Measurements from ENCODE around the gene EPHB1. TPM values are rescaled to one million over a fixed set of nuclear protein-coding genes. Genes with fewer than 3 reads are reported as not detected.

EPHB1 gene
- total and polyA plus RNA-seq, 8 donors, result 0.02 to 1.4 (median 0.43) TPM

- no peak overlapping the region for H3K27ac ChIP-seq
- ATAC-seq, result no peak
- no peak overlapping the region for H3K4me3 ChIP-seq
- no peaks in the 10 kb centered on the region for H3K4me1 ChIP-seq
- intact Hi-C loops (cut with DNase I), result no loop called here
- H3K36me3 ChIP-seq, result no peaks in the 10 kb centered on the region
- FAIRE-seq, result no peak
- no peaks in the 10 kb centered on the region for H3K9me3 ChIP-seq
- no peaks in the 10 kb centered on the region for H3K27me3 ChIP-seq
- no peak for DNase-seq
- WGBS, 2 donors, result 64 to 81% methylated on average over 2 of the region's 2 CpGs
- no peak for TF ChIP-seq CTCF (IDR thresholded peaks at IDR 0.05)
These were observed 374.6 kb downstream of the EPHB1 start for GRCh38 chr3:135169651-135170050.

- H3K27ac ChIP-seq, result no peak overlapping the region
- ATAC-seq, result no peak
- no peaks in the 10 kb centered on the region for H3K27me3 ChIP-seq
- FAIRE-seq, result no peak
- no peaks in the 10 kb centered on the region for H3K9me3 ChIP-seq
- intact Hi-C loops (cut with DNase I), result no loop called here
- 18 to 20% methylated on average over 1 of the region's 1 CpG for WGBS, 2 donors
- DNase-seq, result no peak
- no peaks in the 10 kb centered on the region for H3K36me3 ChIP-seq
- no peak overlapping the region for H3K4me3 ChIP-seq
- H3K4me1 ChIP-seq, result no peaks in the 10 kb centered on the region
- no peak for TF ChIP-seq CTCF (IDR thresholded peaks at IDR 0.05)
These were observed 375.7 kb downstream of the EPHB1 start for GRCh38 chr3:135170732-135171131.

GRCh38 chr3:135172191-135172869 lies 377.3 kb downstream of the EPHB1 start:
- H3K9me3 ChIP-seq, result no peaks in the 10 kb centered on the region
- ATAC-seq, result no peak
- H3K27me3 ChIP-seq, result no peaks in the 10 kb centered on the region
- WGBS, 2 donors, result 57 to 61% methylated on average over 3 of the region's 3 CpGs
- TF ChIP-seq CTCF (IDR thresholded peaks at IDR 0.05), result no peak
- no peak overlapping the region for H3K27ac ChIP-seq
- H3K4me3 ChIP-seq, result no peak overlapping the region
- no peaks in the 10 kb centered on the region for H3K36me3 ChIP-seq
- intact Hi-C loops (cut with DNase I), result no loop called here
- no peak for DNase-seq
- H3K4me1 ChIP-seq, result no peaks in the 10 kb centered on the region
- no peak for FAIRE-seq

- FAIRE-seq (no peak), ATAC-seq (no peak), DNase-seq (no peak)
- TF ChIP-seq CTCF (IDR thresholded peaks at IDR 0.05), result no peak
- Histone ChIP-seq H3K27me3 (no peaks in the 10 kb centered on the region), H3K4me3 (no peak overlapping the region), H3K4me1 (no peaks in the 10 kb centered on the region), H3K27ac (no peak overlapping the region), H3K9me3 (no peaks in the 10 kb centered on the region), H3K36me3 (no peaks in the 10 kb centered on the region)
- intact Hi-C loops (cut with DNase I), result no loop called here
- 73 to 76% methylated on average over 5 of the region's 5 CpGs for WGBS, 2 donors
These were observed 380.7 kb downstream of the EPHB1 start for GRCh38 chr3:135175728-135176277.

GRCh38 chr3:135176881-135177280 lies 381.8 kb downstream of the EPHB1 start:
- TF ChIP-seq CTCF (IDR thresholded peaks at IDR 0.05), result no peak
- no peaks in the 10 kb centered on the region for H3K9me3 ChIP-seq
- FAIRE-seq, result no peak
- H3K27me3 ChIP-seq, result no peaks in the 10 kb centered on the region
- DNase-seq, result no peak
- WGBS, 2 donors, result 72 to 85% methylated on average over 9 of the region's 9 CpGs
- H3K4me3 ChIP-seq, result no peak overlapping the region
- H3K4me1 ChIP-seq, result no peaks in the 10 kb centered on the region
- ATAC-seq, result no peak
- intact Hi-C loops (cut with DNase I), result no loop called here
- no peak overlapping the region for H3K27ac ChIP-seq
- no peaks in the 10 kb centered on the region for H3K36me3 ChIP-seq
